Activated CD8-positive, alpha-beta memory T cell treated with anti-CD3 and anti-CD28 coated beads, Interleukin-2, amount 10 ng/mL, durations not matched to agents 7 days and 5 days (primary cell): Measurements from ENCODE around the gene CASTOR1. TPM values are rescaled to one million over a fixed set of nuclear protein-coding genes. Genes with fewer than 3 reads are reported as not detected.

Source experiments
- ATAC-seq: fragments of 150-1000 bp; cut with Tn5 transposase; one replicate; pipeline ENCODE4 v1.10.0; 2021; ENCODE audit warnings: moderate library complexity
- CTCF ChIA-PET: fragments of 350-600 bp; sonication (Branson Sonifier 250); formaldehyde crosslinking; loops from one replicate; lab custom pipeline; 2021; ENCODE audit warnings: antibody characterized with exemption; lab: Charles Lee
- DNase-seq: peaks from one replicate; pipeline ENCODE4 v3.0.0-alpha.2; 2020
- H3K27ac Mint-ChIP-seq: one replicate; pipeline ENCODE4 v1.8.0; 2021; ENCODE audit warnings: mild to moderate bottlenecking, mixed read lengths
- H3K27me3 Mint-ChIP-seq: one replicate; pipeline ENCODE4 v1.8.0; 2021; ENCODE audit warnings: mixed read lengths
- H3K36me3 Mint-ChIP-seq: one replicate; pipeline ENCODE4 v1.8.0; 2021; ENCODE audit warnings: mild to moderate bottlenecking, mixed read lengths
- H3K4me1 Mint-ChIP-seq: one replicate; pipeline ENCODE4 v1.8.0; 2021; ENCODE audit warnings: mixed read lengths
- H3K4me3 Mint-ChIP-seq: one replicate; pipeline ENCODE4 v1.8.0; 2021; ENCODE audit warnings: mild to moderate bottlenecking, moderate library complexity, mixed read lengths
- H3K9me3 Mint-ChIP-seq: one replicate; pipeline ENCODE4 v1.8.0; 2022; ENCODE audit warnings: low read depth, mixed read lengths
- total RNA-seq, 2 experiments: library from RNA; stranded (reverse); gene quantifications; one replicate each; pipeline ENCODE4 v1.2.3, GENCODE V29; 2021

Gene CASTOR1
- total RNA-seq, 2 experiments from 2014 or later, result 8.7 to 10.2 TPM

DNA sequence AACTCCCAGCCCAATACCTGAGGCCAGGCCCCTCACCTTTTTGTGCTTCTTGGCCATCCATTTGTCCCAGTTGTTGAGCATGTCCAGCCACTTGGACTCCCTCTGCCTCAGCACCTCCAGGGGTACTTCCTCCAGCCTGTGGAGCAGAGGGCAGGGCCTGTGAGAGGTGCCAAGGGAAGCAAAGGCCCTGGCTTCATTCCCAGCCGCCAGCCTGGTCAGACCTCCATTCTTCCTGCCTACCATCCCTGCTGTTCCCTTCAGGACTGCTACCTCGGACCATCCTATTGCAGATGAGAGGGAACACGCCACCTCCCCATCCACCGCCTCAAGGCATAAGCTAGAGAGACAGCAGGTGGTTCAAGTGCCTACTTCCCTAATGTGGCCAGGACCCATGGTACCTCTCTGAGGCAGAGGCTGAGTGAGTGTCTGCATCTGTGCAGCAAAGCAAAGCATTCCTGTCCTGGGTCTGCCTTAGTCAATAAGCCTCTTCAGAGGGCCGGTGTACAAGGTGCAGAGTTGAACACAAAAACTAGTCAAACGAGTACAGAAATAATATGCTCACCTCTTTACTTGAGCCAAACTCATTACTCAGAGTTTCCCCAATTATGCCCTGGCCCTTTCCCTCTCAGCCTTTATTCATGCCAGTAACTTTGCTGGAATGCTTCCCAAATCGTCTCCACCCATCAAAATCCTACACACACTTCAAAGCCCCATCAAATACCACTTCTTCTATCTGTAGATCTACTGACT is 15.4 kb upstream of the CASTOR1 start:
- H3K27me3 Mint-ChIP-seq, result no peaks in the 10 kb centered on the region
- H3K27ac Mint-ChIP-seq, result peak overlapping the region; percentile 88
- no peaks in the 10 kb centered on the region for H3K9me3 Mint-ChIP-seq
- peaks cover 36% of the 10 kb centered on the region for H3K36me3 Mint-ChIP-seq
- CTCF ChIA-PET, result interaction anchor here (0.8 to 15.0 kb wide), 4 partner anchors 10 to 86 kb away, joined by 3 to 167 read pairs (median 3); partner anchors contain the start of gene CASTOR1
- peak overlapping the region; percentile 74 for H3K4me3 Mint-ChIP-seq
- no peak for DNase-seq
- peaks cover 87% of the 10 kb centered on the region for H3K4me1 Mint-ChIP-seq
- no peak for ATAC-seq

DNA sequence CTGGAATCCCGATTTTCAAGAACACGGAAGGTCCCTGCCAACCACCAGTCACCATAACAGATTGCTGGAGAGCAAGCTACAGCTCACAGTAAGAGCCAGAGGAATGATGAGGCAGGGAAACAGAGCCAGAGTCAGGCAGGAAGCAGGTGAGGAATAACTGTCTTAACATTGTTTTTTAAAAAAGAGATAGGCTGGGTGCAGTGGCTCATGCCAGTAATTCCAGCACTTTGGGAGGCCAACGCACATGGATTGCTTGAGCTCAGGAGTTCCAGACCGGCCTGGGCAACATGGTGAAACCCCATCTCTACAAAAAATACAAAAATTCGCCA is 13.5 kb upstream of the CASTOR1 start:
- no peak for DNase-seq
- H3K9me3 Mint-ChIP-seq, result no peaks in the 10 kb centered on the region
- peaks cover 71% of the 10 kb centered on the region for H3K4me1 Mint-ChIP-seq
- ATAC-seq, result no peak
- H3K36me3 Mint-ChIP-seq, result peaks cover 37% of the 10 kb centered on the region
- H3K27me3 Mint-ChIP-seq, result no peaks in the 10 kb centered on the region
- H3K27ac Mint-ChIP-seq, result peak overlapping the region; percentile 88
- peak overlapping the region; percentile 8 for H3K4me3 Mint-ChIP-seq
- CTCF ChIA-PET, result interaction anchor here (0.5 to 15.0 kb wide), 7 partner anchors 9 to 88 kb away, joined by 3 to 167 read pairs (median 4); partner anchors contain the start of genes CASTOR1 and RNF215

DNA sequence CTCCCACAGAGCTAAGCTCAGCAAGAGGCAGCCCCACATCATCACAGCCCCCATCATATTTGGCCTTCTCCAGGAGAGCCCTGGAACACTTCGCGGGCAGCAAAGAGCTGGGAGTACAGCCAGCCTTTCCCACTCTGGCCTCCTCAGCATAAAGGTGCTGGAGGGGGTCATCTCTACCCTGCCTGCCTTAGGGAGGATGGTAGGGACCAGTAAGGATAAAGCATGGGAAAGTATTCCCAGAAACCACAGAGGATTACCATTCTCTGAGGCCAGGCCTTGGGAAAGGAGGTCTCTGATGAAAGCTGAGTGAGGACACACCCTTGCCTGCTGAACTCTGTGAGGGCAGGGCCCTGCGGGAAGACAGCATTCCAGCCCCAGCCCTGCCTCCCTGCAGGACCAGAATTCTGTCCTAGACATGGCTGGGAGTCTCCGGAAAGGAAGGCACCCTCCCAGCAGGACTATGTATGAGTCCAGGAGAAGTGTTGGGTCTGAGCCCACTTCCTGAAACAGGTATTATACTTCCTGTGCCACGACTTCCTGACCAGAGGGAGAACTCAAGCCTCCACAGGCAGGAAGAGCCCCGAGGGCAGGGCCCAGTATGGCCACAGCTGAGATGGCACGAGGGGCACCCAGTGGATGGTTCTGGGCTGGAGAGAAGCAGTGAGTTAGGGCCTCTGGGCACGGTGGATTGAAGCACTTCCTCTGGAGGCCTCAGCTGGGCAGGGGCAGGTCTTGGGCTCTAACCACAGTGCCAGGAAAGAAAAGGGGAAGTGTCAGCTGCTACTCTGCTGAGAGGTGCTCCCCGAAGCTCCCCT is 12.9 kb upstream of the CASTOR1 start:
- H3K4me3 Mint-ChIP-seq, result peak overlapping the region; percentile 8
- peaks cover 40% of the 10 kb centered on the region for H3K36me3 Mint-ChIP-seq
- DNase-seq, result no peak
- CTCF ChIA-PET, result interaction anchor here (0.5 to 15.0 kb wide), 9 partner anchors 8 to 88 kb away, joined by 3 to 167 read pairs (median 4); partner anchors contain the start of genes CASTOR1 and RNF215
- no peaks in the 10 kb centered on the region for H3K27me3 Mint-ChIP-seq
- peaks cover 71% of the 10 kb centered on the region for H3K4me1 Mint-ChIP-seq
- H3K27ac Mint-ChIP-seq, result peak overlapping the region; percentile 88
- no peaks in the 10 kb centered on the region for H3K9me3 Mint-ChIP-seq
- no peak for ATAC-seq

DNA sequence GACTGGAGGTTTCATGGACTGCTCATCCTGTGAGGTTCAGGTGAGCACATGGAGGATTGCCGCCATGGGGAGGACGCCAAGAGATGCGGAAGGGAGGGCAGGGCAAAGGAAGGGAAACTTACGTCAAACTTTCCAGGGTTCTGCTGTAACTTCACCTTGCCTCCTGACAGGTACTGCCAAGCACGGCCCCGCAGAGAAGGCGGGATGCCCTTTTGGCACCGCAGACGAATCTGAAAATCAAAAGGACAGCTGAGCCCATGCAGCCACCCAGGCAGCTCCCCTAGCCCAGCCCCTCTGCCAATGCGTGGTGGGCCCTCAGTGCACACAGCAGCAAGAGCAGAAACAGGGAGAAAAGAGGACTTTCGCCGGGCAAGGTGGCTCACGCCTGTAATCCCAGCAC is 10.0 kb upstream of the CASTOR1 start:
- CTCF ChIA-PET, result interaction anchor here (15.0 kb wide), 1 partner anchor 11 kb away, joined by 167 read pairs; the partner anchor contains the start of gene CASTOR1
- H3K27ac Mint-ChIP-seq, result no peak overlapping the region
- no peaks in the 10 kb centered on the region for H3K9me3 Mint-ChIP-seq
- DNase-seq, result no peak
- no peak for ATAC-seq
- peaks cover 38% of the 10 kb centered on the region for H3K36me3 Mint-ChIP-seq
- no peaks in the 10 kb centered on the region for H3K27me3 Mint-ChIP-seq
- H3K4me3 Mint-ChIP-seq, result no peak overlapping the region
- peaks cover 49% of the 10 kb centered on the region for H3K4me1 Mint-ChIP-seq

DNA sequence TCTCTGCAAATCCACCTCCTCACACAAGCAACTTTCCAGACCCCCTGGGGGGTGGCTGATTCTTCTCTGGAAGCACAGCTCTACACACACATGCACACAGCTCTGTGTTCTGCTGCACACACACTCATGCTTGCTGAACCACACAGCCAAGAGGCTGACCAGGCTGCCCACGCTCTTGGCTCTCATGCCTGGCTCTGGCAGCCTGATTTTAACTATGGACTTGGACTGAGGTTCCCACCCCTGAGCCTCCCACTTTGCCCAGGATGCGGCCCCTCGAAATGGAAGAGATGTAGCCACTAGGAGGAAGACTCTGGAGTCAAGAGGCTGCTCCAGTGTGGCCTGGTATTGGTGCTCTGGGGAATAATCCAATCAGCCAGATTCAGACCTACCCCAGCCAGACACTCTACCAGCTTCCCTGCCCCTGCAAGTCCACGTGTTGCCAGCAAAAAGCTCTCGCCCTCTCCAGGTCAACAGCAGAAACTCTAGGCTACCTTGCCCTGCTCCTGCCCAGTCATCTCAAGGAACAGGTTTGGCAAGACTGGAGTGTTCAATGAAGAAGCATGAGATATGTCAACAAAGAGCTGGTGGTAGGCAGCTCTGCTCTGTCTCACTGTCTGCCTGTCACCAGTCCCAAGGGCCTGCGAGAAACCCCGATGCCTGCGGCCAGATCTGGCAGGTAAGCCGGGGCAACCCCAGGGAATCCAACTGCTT is 8.8 kb upstream of the CASTOR1 start:
- no peak for DNase-seq
- Mint-ChIP-seq H3K9me3 (no peaks in the 10 kb centered on the region), H3K4me1 (peaks cover 37% of the 10 kb centered on the region), H3K27ac (no peak overlapping the region), H3K36me3 (peaks cover 29% of the 10 kb centered on the region), H3K27me3 (no peaks in the 10 kb centered on the region), H3K4me3 (no peak overlapping the region)
- CTCF ChIA-PET, result interaction anchor here (0.9 to 15.0 kb wide), 3 partner anchors 9 to 92 kb away, joined by 3 to 167 read pairs (median 4); partner anchors contain the start of gene CASTOR1
- no peak for ATAC-seq

DNA sequence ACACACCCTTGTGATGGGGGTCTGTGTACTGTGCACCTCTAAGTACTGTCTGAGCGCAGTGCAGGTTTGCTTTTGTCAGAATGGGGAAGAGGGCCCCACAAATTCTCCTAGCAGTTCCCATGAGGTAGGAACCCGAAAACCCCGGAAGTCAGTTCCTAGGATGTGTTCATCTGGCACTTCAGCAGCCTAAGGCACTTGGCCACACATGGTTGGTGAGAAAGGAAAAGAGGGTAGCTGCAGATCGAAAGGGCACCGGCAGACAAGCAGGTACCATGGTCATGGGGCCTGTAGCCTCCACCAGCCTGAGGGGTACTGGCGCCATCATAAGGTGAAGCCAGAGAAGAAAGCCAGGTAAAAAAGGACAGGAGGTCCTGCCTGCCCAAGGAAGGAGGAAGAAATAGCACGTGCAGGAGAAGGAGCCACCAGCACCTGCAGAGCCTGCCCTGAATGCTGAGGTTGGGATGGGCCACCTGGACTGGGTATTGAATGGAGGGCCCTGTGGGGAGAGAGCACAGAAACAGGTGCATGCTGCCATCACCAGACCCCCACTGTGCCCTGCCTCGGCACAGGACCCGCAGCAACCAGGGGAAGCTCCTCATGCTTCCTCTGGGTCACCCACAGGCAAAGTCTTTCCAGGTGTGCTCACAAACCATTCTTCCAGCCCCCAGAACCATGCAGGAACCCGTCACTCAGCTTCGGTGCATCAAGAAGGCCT is 8.1 kb upstream of the CASTOR1 start:
- H3K4me1 Mint-ChIP-seq, result peaks cover 30% of the 10 kb centered on the region
- peaks cover 26% of the 10 kb centered on the region for H3K36me3 Mint-ChIP-seq
- DNase-seq (no peak), ATAC-seq (no peak)
- CTCF ChIA-PET, result interaction anchor here (1.5 to 15.0 kb wide), 2 partner anchors 9 to 42 kb away, joined by 3 to 167 read pairs; partner anchors contain the start of gene CASTOR1
- no peaks in the 10 kb centered on the region for H3K27me3 Mint-ChIP-seq
- H3K9me3 Mint-ChIP-seq, result no peaks in the 10 kb centered on the region
- no peak overlapping the region for H3K4me3 Mint-ChIP-seq
- peak overlapping the region; percentile 56 for H3K27ac Mint-ChIP-seq

DNA sequence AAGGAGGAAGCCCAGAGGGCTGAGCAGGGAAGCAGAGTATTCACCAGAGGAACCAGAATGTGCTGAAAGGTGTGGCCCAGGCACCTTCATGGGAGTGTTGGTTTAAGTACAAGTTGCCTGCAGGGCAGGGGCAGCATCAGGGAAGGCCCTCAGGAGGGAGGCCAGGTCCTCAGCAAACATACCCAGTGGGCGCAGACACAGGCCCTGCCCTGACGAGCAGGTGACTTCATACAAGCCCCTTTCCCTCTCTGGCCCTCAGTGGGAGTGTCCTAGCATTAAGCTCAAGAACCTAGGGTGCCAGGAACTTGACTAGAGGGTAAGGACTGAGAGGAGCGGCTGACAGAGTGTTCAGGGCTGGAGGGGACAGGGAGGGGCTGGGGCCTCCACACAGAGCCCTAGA is 7.5 kb upstream of the CASTOR1 start:
- DNase-seq (no peak), ATAC-seq (no peak)
- CTCF ChIA-PET, result interaction anchor here (1.5 to 15.0 kb wide), 2 partner anchors 8 to 41 kb away, joined by 3 to 167 read pairs; partner anchors contain the start of gene CASTOR1
- Mint-ChIP-seq H3K9me3 (no peaks in the 10 kb centered on the region), H3K27me3 (no peaks in the 10 kb centered on the region), H3K4me3 (no peak overlapping the region), H3K36me3 (peaks cover 25% of the 10 kb centered on the region), H3K4me1 (peaks cover 24% of the 10 kb centered on the region), H3K27ac (peak overlapping the region; percentile 56)

DNA sequence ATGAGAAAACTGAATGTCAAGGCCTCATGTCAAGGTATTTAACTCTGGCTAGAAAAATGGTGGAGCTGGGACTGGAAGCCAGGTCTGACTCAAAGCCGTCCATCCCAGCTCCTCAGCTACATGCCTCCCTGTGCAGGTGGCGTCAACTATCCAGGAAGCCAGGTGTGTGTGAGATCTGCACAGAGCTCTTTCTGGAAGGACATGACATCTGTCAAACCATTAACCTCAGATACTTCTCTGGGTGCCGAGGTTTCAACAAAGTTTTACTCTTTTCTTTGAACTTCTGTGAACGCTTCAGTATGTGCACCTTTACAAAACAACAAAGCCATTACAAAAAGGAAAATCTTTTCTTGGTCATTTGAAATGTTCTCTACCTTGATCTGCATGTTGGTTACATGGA is 7.0 kb upstream of the CASTOR1 start:
- Mint-ChIP-seq H3K36me3 (peaks cover 21% of the 10 kb centered on the region), H3K9me3 (no peaks in the 10 kb centered on the region), H3K4me3 (no peak overlapping the region), H3K4me1 (peaks cover 22% of the 10 kb centered on the region), H3K27ac (peak overlapping the region; percentile 56), H3K27me3 (no peaks in the 10 kb centered on the region)
- CTCF ChIA-PET, result interaction anchor here (1.0 to 15.0 kb wide), 4 partner anchors 8 to 92 kb away, joined by 3 to 167 read pairs (median 4); partner anchors contain the start of gene CASTOR1
- ATAC-seq (no peak), DNase-seq (no peak)

DNA sequence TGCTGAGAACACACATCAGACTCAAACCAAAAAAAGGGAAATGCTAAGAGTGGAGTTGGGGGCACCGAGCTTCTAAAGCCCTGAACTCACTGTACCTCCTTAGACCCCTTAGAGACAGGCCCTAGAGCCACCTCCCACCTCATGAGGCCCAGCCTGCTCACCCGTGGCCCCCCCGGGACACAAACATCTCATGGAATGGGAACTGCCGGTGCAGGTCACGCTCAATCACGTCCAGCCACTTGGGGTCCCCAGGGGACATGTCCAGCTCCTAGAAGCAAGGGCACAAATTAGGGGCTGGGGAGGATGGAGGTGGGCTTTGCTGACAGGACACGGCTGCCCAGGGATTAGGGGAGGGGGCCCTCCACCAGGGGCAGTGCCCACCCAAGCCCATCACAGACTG is 6.3 kb upstream of the CASTOR1 start:
- H3K9me3 Mint-ChIP-seq, result no peaks in the 10 kb centered on the region
- CTCF ChIA-PET, result interaction anchor here (1.0 to 1.4 kb wide), 3 partner anchors 11 to 92 kb away, joined by 3 to 4 read pairs (median 3); no protein-coding TSS in a partner anchor
- peaks cover 22% of the 10 kb centered on the region for H3K4me1 Mint-ChIP-seq
- ATAC-seq (no peak), DNase-seq (no peak)
- H3K36me3 Mint-ChIP-seq, result peaks cover 14% of the 10 kb centered on the region
- no peaks in the 10 kb centered on the region for H3K27me3 Mint-ChIP-seq
- H3K4me3 Mint-ChIP-seq, result no peak overlapping the region
- H3K27ac Mint-ChIP-seq, result no peak overlapping the region

DNA sequence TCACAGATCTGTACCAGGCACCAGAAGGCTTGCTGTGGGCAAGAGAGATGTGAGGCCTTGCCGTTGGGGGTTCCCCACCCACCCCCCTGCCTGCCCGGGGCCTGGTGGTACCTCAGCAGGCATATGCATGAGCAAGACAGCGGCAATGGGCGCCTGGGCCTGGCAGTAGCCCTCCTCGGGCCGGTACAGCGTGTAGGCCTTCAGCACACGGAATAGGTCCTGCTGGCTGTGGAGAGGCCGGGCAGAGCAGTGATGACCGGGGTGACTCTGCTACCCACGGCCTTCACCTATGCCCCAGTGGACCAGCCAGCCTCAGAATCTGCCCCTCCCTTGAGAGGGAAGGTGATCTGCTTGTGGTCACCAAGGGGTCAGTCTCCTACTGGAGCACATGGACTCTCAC is 5.5 kb upstream of the CASTOR1 start:
- no peak overlapping the region for H3K27ac Mint-ChIP-seq
- no peaks in the 10 kb centered on the region for H3K27me3 Mint-ChIP-seq
- ATAC-seq (no peak), DNase-seq (no peak)
- peaks cover 14% of the 10 kb centered on the region for H3K36me3 Mint-ChIP-seq
- H3K9me3 Mint-ChIP-seq, result no peaks in the 10 kb centered on the region
- CTCF ChIA-PET, result interaction anchor here (1.1 to 1.4 kb wide), 2 partner anchors 8 to 93 kb away, joined by 3 to 4 read pairs; no protein-coding TSS in a partner anchor
- H3K4me1 Mint-ChIP-seq, result peaks cover 30% of the 10 kb centered on the region
- no peak overlapping the region for H3K4me3 Mint-ChIP-seq

DNA sequence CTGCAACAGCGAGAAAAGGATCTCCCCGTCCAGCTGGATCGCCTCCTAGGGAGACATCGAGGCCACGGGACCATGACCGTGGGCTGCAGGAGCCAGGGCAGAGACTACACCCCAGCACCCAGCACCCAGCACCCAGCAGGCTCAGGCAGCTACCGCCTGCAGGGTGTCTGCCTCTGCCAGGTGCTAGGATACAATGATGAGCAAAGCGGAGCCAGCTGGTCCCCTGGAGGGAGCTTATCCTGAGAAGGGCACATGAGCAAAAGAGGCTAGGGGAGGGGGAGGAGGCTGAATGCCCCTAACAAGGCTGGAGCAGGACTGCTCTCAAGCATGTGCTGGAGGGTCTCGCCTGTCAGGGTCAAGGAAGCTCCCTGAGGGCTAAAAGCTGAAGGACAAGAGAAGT is 4.8 kb upstream of the CASTOR1 start:
- DNase-seq (no peak), ATAC-seq (no peak)
- CTCF ChIA-PET, result interaction anchor here (1.1 to 1.2 kb wide), 2 partner anchors 9 to 93 kb away, joined by 4 to 7 read pairs; partner anchors contain the start of gene RNF215
- H3K27ac Mint-ChIP-seq, result no peak overlapping the region
- peaks cover 10% of the 10 kb centered on the region for H3K36me3 Mint-ChIP-seq
- H3K27me3 Mint-ChIP-seq, result no peaks in the 10 kb centered on the region
- no peaks in the 10 kb centered on the region for H3K9me3 Mint-ChIP-seq
- no peak overlapping the region for H3K4me3 Mint-ChIP-seq
- peaks cover 32% of the 10 kb centered on the region for H3K4me1 Mint-ChIP-seq

DNA sequence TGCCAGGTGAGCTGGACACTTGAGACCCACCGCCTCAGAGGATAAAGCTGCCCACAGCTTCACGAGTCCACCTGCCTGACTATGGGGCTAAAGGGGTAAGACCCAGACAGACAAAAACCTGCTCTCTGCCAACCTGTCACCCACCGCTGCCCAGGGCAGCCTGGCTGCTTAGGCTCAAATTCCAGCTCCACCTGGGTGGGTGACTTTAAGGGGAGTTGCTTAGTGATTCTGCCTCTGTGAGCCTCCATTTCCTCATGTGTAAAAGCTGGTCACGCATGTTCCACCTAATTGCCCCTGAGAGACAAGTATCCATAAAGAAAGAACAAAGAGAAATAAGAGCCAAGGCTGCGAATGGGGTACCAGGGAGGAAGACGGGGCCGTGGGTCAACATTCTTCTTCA is 3.7 kb upstream of the CASTOR1 start:
- peaks cover 7% of the 10 kb centered on the region for H3K36me3 Mint-ChIP-seq
- no peak overlapping the region for H3K27ac Mint-ChIP-seq
- peaks cover 38% of the 10 kb centered on the region for H3K4me1 Mint-ChIP-seq

More for the DNA sequence above, 3.7 kb upstream of the CASTOR1 start:
- DNase-seq (no peak), ATAC-seq (no peak)
- Mint-ChIP-seq H3K9me3 (no peaks in the 10 kb centered on the region), H3K27me3 (no peaks in the 10 kb centered on the region), H3K4me3 (no peak overlapping the region)
- CTCF ChIA-PET, result no interaction called here
